ENCODE results near the gene CAMK2A.
"Not testable (repeated sequence)": the region's sequence is repeated elsewhere in the genome, so short reads cannot be mapped to it uniquely, and the experiment has no call there.

Gene CAMK2A

GRCh38 chr5:150256410-150257064 lies 33.0 kb downstream of the CAMK2A start:
- H3K9ac ChIP-seq (ENCODE audit: low read length): no peak overlapping the region
- no peak overlapping the region for H3K4me3 ChIP-seq (ENCODE audit: low read depth in 1 of 2, low read length in 2 of 2)
- H3K9me3 ChIP-seq (ENCODE audit: low read length): no peaks in the 10 kb centered on the region
- H3K36me3 ChIP-seq (ENCODE audit: insufficient read depth, low read length): no peaks in the 10 kb centered on the region
- H3K27ac ChIP-seq (ENCODE audit: low read depth, low read length): no peak overlapping the region
- H3K4me1 ChIP-seq (ENCODE audit: insufficient read depth, low read length): no peaks in the 10 kb centered on the region
- H3K27me3 ChIP-seq (ENCODE audit: control insufficient read depth in 1 of 2, insufficient read depth in 2 of 2, low read length in 2 of 2): no peaks in the 10 kb centered on the region

- H3K4me1 ChIP-seq (ENCODE audit: insufficient read depth, low read length): no peaks in the 10 kb centered on the region
- H3K9ac ChIP-seq (ENCODE audit: low read length): no peak overlapping the region
- no peaks in the 10 kb centered on the region for H3K36me3 ChIP-seq (ENCODE audit: insufficient read depth, low read length)
- no peak overlapping the region for H3K27ac ChIP-seq (ENCODE audit: low read depth, low read length)
- H3K27me3 ChIP-seq (ENCODE audit: control insufficient read depth in 1 of 2, insufficient read depth in 2 of 2, low read length in 2 of 2): no peaks in the 10 kb centered on the region
- no peaks in the 10 kb centered on the region for H3K9me3 ChIP-seq (ENCODE audit: low read length)
- no peak overlapping the region for H3K4me3 ChIP-seq (ENCODE audit: low read depth in 1 of 2, low read length in 2 of 2)
These were observed 33.7 kb downstream of the CAMK2A start for GRCh38 chr5:150255659-150256409.

- no peak overlapping the region for H3K4me3 ChIP-seq (ENCODE audit: low read depth in 1 of 2, low read length in 2 of 2)
- H3K9me3 ChIP-seq (ENCODE audit: low read length): no peaks in the 10 kb centered on the region
- no peaks in the 10 kb centered on the region for H3K36me3 ChIP-seq (ENCODE audit: insufficient read depth, low read length)
- H3K9ac ChIP-seq (ENCODE audit: low read length): no peak overlapping the region
- no peaks in the 10 kb centered on the region for H3K4me1 ChIP-seq (ENCODE audit: insufficient read depth, low read length)
- no peaks in the 10 kb centered on the region for H3K27me3 ChIP-seq (ENCODE audit: control insufficient read depth in 1 of 2, insufficient read depth in 2 of 2, low read length in 2 of 2)
- H3K27ac ChIP-seq (ENCODE audit: low read depth, low read length): no peak overlapping the region
These were observed 34.8 kb downstream of the CAMK2A start for GRCh38 chr5:150254774-150255173.

- H3K4me3 ChIP-seq (ENCODE audit: low read depth in 1 of 2, low read length in 2 of 2): no peak overlapping the region
- no peaks in the 10 kb centered on the region for H3K9me3 ChIP-seq (ENCODE audit: low read length)
- H3K9ac ChIP-seq (ENCODE audit: low read length): no peak overlapping the region
- H3K36me3 ChIP-seq (ENCODE audit: insufficient read depth, low read length): no peaks in the 10 kb centered on the region
- H3K4me1 ChIP-seq (ENCODE audit: insufficient read depth, low read length): no peaks in the 10 kb centered on the region
- H3K27me3 ChIP-seq (ENCODE audit: control insufficient read depth in 1 of 2, insufficient read depth in 2 of 2, low read length in 2 of 2): no peaks in the 10 kb centered on the region
- no peak overlapping the region for H3K27ac ChIP-seq (ENCODE audit: low read depth, low read length)
These were observed 35.2 kb downstream of the CAMK2A start for GRCh38 chr5:150254363-150254762.

- no peaks in the 10 kb centered on the region for H3K36me3 ChIP-seq (ENCODE audit: insufficient read depth, low read length)
- no peak overlapping the region for H3K4me3 ChIP-seq (ENCODE audit: low read depth in 1 of 2, low read length in 2 of 2)
- no peak overlapping the region for H3K9ac ChIP-seq (ENCODE audit: low read length)
- no peaks in the 10 kb centered on the region for H3K27me3 ChIP-seq (ENCODE audit: control insufficient read depth in 1 of 2, insufficient read depth in 2 of 2, low read length in 2 of 2)
- no peaks in the 10 kb centered on the region for H3K4me1 ChIP-seq (ENCODE audit: insufficient read depth, low read length)
- no peaks in the 10 kb centered on the region for H3K9me3 ChIP-seq (ENCODE audit: low read length)
- no peak overlapping the region for H3K27ac ChIP-seq (ENCODE audit: low read depth, low read length)
These were observed 36.0 kb downstream of the CAMK2A start for GRCh38 chr5:150253416-150254208.

- H3K9ac ChIP-seq (ENCODE audit: low read length): no peak overlapping the region
- no peaks in the 10 kb centered on the region for H3K36me3 ChIP-seq (ENCODE audit: insufficient read depth, low read length)
- H3K27ac ChIP-seq (ENCODE audit: low read depth, low read length): no peak overlapping the region
- H3K9me3 ChIP-seq (ENCODE audit: low read length): no peaks in the 10 kb centered on the region
- no peak overlapping the region for H3K4me3 ChIP-seq (ENCODE audit: low read depth in 1 of 2, low read length in 2 of 2)
- no peaks in the 10 kb centered on the region for H3K4me1 ChIP-seq (ENCODE audit: insufficient read depth, low read length)
- H3K27me3 ChIP-seq (ENCODE audit: control insufficient read depth in 1 of 2, insufficient read depth in 2 of 2, low read length in 2 of 2): no peaks in the 10 kb centered on the region
These were observed 37.1 kb downstream of the CAMK2A start for GRCh38 chr5:150252489-150252888.

GRCh38 chr5:150251504-150251903 lies 38.1 kb downstream of the CAMK2A start:
- Histone ChIP-seq H3K27ac (ENCODE audit: low read depth, low read length) (no peak overlapping the region), H3K4me1 (ENCODE audit: insufficient read depth, low read length) (no peaks in the 10 kb centered on the region)

GRCh38 chr5:150249744-150250143 lies 39.8 kb downstream of the CAMK2A start:
- Histone ChIP-seq H3K9me3 (ENCODE audit: low read length) (no peaks in the 10 kb centered on the region), H3K4me1 (ENCODE audit: insufficient read depth, low read length) (peaks cover 14% of the 10 kb centered on the region), H3K27me3 (ENCODE audit: control insufficient read depth in 1 of 2, insufficient read depth in 2 of 2, low read length in 2 of 2) (no peaks in the 10 kb centered on the region), H3K4me3 (ENCODE audit: low read depth in 1 of 2, low read length in 2 of 2) (no peak overlapping the region), H3K9ac (ENCODE audit: low read length) (no peak overlapping the region), H3K36me3 (ENCODE audit: insufficient read depth, low read length) (no peaks in the 10 kb centered on the region), H3K27ac (ENCODE audit: low read depth, low read length) (no peak overlapping the region)

More at GRCh38 chr5:150251504-150251903, 38.1 kb downstream of the CAMK2A start:
- Histone ChIP-seq H3K9ac (ENCODE audit: low read length) (no peak overlapping the region), H3K27me3 (ENCODE audit: control insufficient read depth in 1 of 2, insufficient read depth in 2 of 2, low read length in 2 of 2) (no peaks in the 10 kb centered on the region), H3K9me3 (ENCODE audit: low read length) (no peaks in the 10 kb centered on the region), H3K36me3 (ENCODE audit: insufficient read depth, low read length) (no peaks in the 10 kb centered on the region), H3K4me3 (ENCODE audit: low read depth in 1 of 2, low read length in 2 of 2) (no peak overlapping the region)

- H3K27me3 ChIP-seq (ENCODE audit: control insufficient read depth in 1 of 2, insufficient read depth in 2 of 2, low read length in 2 of 2): no peaks in the 10 kb centered on the region
- H3K36me3 ChIP-seq (ENCODE audit: insufficient read depth, low read length): no peaks in the 10 kb centered on the region
- peaks cover 21% of the 10 kb centered on the region for H3K4me1 ChIP-seq (ENCODE audit: insufficient read depth, low read length)
- no peak overlapping the region for H3K27ac ChIP-seq (ENCODE audit: low read depth, low read length)
- no peak overlapping the region for H3K9ac ChIP-seq (ENCODE audit: low read length)
- no peaks in the 10 kb centered on the region for H3K9me3 ChIP-seq (ENCODE audit: low read length)
- H3K4me3 ChIP-seq (ENCODE audit: low read depth in 1 of 2, low read length in 2 of 2): no peak overlapping the region
These were observed 40.6 kb downstream of the CAMK2A start for GRCh38 chr5:150248946-150249345.

GRCh38 chr5:150248493-150248892 lies 41.1 kb downstream of the CAMK2A start:
- not testable (repeated sequence) for H3K27me3 ChIP-seq (ENCODE audit: control insufficient read depth in 1 of 2, insufficient read depth in 2 of 2, low read length in 2 of 2); H3K36me3 ChIP-seq (ENCODE audit: insufficient read depth, low read length); H3K9me3 ChIP-seq (ENCODE audit: low read length); H3K4me3 ChIP-seq (ENCODE audit: low read depth in 1 of 2, low read length in 2 of 2); H3K9ac ChIP-seq (ENCODE audit: low read length); H3K27ac ChIP-seq (ENCODE audit: low read depth, low read length)
- H3K4me1 ChIP-seq (ENCODE audit: insufficient read depth, low read length): peaks cover 21% of the 10 kb centered on the region

- peaks cover 21% of the 10 kb centered on the region for H3K4me1 ChIP-seq (ENCODE audit: insufficient read depth, low read length)
These were observed 41.8 kb downstream of the CAMK2A start for GRCh38 chr5:150247726-150248125.

More at GRCh38 chr5:150247726-150248125, 41.8 kb downstream of the CAMK2A start:
- Histone ChIP-seq H3K4me3 (ENCODE audit: low read depth in 1 of 2, low read length in 2 of 2) (no peak overlapping the region), H3K27ac (ENCODE audit: low read depth, low read length) (no peak overlapping the region), H3K36me3 (ENCODE audit: insufficient read depth, low read length) (no peaks in the 10 kb centered on the region), H3K27me3 (ENCODE audit: control insufficient read depth in 1 of 2, insufficient read depth in 2 of 2, low read length in 2 of 2) (no peaks in the 10 kb centered on the region), H3K9ac (ENCODE audit: low read length) (no peak overlapping the region), H3K9me3 (ENCODE audit: low read length) (no peaks in the 10 kb centered on the region)

Measured in muscle layer of colon (tissue), 2 donors.